GM12878 (cell line): ENCODE measurements around the gene CCDC54.

ENCODE experiments used
- EZH2 ChIP-seq: IDR thresholded peaks from 2 replicates; pipeline ENCODE4 v1.6.1; 2012; ENCODE audit warnings: low read depth, mild to moderate bottlenecking, control low read depth, inconsistent platforms, low read length, borderline replicate concordance; ENCODE audit not compliant: control insufficient read depth
- HCFC1 ChIP-seq: fragments of 150-350 bp; IDR thresholded peaks from 2 replicates; pipeline ENCODE4 v1.6.1; 2014; ENCODE audit warnings: low read length
- MXI1 ChIP-seq: fragments of 150-350 bp; IDR thresholded peaks from 2 replicates; pipeline ENCODE4 v1.6.1; 2011; ENCODE audit warnings: low read depth, mild to moderate bottlenecking, inconsistent platforms, low read length, improper control_type of control experiment
- MYC ChIP-seq: IDR thresholded peaks from 2 replicates; pipeline ENCODE4 v1.6.1; 2011; ENCODE audit warnings: mild to moderate bottlenecking, low read length, moderate library complexity, inconsistent platforms; ENCODE audit not compliant: insufficient read depth, insufficient replicate concordance, insufficient read length, severe bottlenecking
- NFYB ChIP-seq: IDR thresholded peaks from 2 replicates; pipeline ENCODE4 v1.6.1; 2011; ENCODE audit warnings: low read depth, mild to moderate bottlenecking, low read length, improper control_type of control experiment, moderate library complexity; ENCODE audit not compliant: insufficient read depth
- POLR2A ChIP-seq: IDR thresholded peaks from 2 replicates; pipeline ENCODE4 v1.6.1; 2011; ENCODE audit warnings: low read depth, mild to moderate bottlenecking, low read length
- SIN3A ChIP-seq: IDR thresholded peaks from 2 replicates; pipeline ENCODE4 v1.6.1; 2012; ENCODE audit warnings: low read depth, low read length, improper control_type of control experiment
- TAF1 ChIP-seq: IDR thresholded peaks from 2 replicates; pipeline ENCODE4 v1.6.1; 2011; ENCODE audit warnings: mild to moderate bottlenecking, low read depth, low read length, borderline replicate concordance
- TF ChIP-seq, protein P1 (sequence below): fragments of 450-650 bp; IDR thresholded peaks from 2 replicates; pipeline ENCODE4 v1.6.1; 2016; ENCODE audit warnings: mild to moderate bottlenecking, moderate library complexity, borderline replicate concordance

DNA sequence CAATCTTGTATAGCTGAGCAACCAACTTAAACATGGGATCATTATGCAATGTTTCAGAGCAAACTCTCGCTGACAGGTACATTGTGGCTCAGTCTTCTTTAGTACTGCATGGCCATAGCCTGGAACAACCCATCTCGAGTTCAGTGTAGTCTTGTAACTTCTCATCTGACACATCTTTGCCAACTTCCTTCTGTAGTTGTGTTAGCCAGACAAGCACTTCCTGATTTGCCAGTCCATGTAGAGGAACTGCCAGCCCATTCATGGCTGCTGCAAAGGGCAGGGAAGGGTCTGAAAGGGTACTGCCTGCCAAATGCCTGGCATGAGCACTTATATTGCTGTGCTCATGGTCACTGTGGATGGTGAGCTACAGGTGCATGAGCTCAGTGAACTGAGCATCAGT, 49.2 kb upstream of the CCDC54 start:
- TF ChIP-seq MXI1 (no peak), POLR2A (no peak), SIN3A (no peak), EZH2 (no peak), TAF1 (no peak), MYC (no peak), HCFC1 (no peak), NFYB (no peak)
- TF ChIP-seq, protein P1, sequence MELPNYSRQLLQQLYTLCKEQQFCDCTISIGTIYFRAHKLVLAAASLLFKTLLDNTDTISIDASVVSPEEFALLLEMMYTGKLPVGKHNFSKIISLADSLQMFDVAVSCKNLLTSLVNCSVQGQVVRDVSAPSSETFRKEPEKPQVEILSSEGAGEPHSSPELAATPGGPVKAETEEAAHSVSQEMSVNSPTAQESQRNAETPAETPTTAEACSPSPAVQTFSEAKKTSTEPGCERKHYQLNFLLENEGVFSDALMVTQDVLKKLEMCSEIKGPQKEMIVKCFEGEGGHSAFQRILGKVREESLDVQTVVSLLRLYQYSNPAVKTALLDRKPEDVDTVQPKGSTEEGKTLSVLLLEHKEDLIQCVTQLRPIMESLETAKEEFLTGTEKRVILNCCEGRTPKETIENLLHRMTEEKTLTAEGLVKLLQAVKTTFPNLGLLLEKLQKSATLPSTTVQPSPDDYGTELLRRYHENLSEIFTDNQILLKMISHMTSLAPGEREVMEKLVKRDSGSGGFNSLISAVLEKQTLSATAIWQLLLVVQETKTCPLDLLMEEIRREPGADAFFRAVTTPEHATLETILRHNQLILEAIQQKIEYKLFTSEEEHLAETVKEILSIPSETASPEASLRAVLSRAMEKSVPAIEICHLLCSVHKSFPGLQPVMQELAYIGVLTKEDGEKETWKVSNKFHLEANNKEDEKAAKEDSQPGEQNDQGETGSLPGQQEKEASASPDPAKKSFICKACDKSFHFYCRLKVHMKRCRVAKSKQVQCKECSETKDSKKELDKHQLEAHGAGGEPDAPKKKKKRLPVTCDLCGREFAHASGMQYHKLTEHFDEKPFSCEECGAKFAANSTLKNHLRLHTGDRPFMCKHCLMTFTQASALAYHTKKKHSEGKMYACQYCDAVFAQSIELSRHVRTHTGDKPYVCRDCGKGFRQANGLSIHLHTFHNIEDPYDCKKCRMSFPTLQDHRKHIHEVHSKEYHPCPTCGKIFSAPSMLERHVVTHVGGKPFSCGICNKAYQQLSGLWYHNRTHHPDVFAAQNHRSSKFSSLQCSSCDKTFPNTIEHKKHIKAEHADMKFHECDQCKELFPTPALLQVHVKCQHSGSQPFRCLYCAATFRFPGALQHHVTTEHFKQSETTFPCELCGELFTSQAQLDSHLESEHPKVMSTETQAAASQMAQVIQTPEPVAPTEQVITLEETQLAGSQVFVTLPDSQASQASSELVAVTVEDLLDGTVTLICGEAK = no peak
